Left ventricle myocardium inferior (tissue), 1 donor: Measurements from ENCODE around the gene RANBP17. TPM values are rescaled to one million over a fixed set of nuclear protein-coding genes. Genes with fewer than 3 reads are reported as not detected.

Experiments used
- DNase-seq: peaks from one replicate; pipeline ENCODE4 v3.0.0-alpha.2; 2020
- H3K27ac ChIP-seq: fragments of 200-600 bp; replicated peaks from 2 replicates; pipeline ENCODE4 v1.8.0; 2021
- H3K27me3 ChIP-seq: fragments of 200-600 bp; 2 replicates; pipeline ENCODE4 v1.8.0; 2021; ENCODE audit warnings: low read depth
- H3K36me3 ChIP-seq: fragments of 200-600 bp; 2 replicates; pipeline ENCODE4 v1.8.0; 2021
- H3K4me1 ChIP-seq: fragments of 200-600 bp; 2 replicates; pipeline ENCODE4 v1.8.0; 2021
- H3K4me3 ChIP-seq: fragments of 200-600 bp; 2 replicates; pipeline ENCODE4 v1.8.0; 2021; ENCODE audit warnings: mild to moderate bottlenecking, moderate library complexity
- H3K9me3 ChIP-seq: fragments of 200-600 bp; replicated peaks from 2 replicates; pipeline ENCODE4 v1.8.0; 2021
- intact Hi-C: fragments of 100-400 bp; cut with micrococcal nuclease; formaldehyde crosslinking; loops from one replicate; pipeline ENCODE4 v1.11.0; 2022
- total RNA-seq: library from RNA; stranded (reverse); fragmentation: NEBNext Ultra II Directional; extraction: Animal tissue kit (Norgen Biotek cat#: 25700); gene quantifications from one replicate; pipeline ENCODE4 v1.2.1, GENCODE V29; 2021
- TF ChIP-seq, protein P1 (sequence below): fragments of 200-600 bp; IDR thresholded peaks from 2 replicates; pipeline ENCODE4 v1.8.0; 2021; ENCODE audit warnings: antibody characterized with exemption, mild to moderate bottlenecking, borderline replicate concordance
- donor health status: DM: no; HTN: yes; CAD: no; lungs with severe emphysema.

RANBP17 gene
- total RNA-seq, 1 donor from 2014 or later = 6.5 TPM

DNA sequence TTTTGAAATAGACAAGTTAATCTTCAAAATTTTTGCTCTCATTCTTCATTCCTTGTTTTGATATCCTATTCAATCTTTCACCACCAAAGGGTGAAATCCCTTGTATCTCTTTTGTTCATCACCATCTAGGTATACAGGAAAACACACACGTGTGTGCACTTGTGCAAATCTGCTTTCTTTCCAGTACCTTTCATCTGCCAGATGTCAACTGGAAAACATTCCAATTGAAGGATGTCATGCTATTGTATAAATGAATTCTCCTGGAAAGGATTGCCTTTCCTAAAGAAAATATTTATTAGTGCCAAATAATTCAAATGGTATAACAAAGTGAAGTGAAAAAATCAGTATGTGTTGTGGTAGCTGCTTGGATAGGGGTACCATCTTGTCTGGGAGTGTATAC lies 123.7 kb downstream of the RANBP17 start:
- no peak for DNase-seq
- H3K27ac ChIP-seq = no peak overlapping the region
- no peaks in the 10 kb centered on the region for H3K27me3 ChIP-seq
- no peaks in the 10 kb centered on the region for H3K4me1 ChIP-seq
- TF ChIP-seq, protein P1, sequence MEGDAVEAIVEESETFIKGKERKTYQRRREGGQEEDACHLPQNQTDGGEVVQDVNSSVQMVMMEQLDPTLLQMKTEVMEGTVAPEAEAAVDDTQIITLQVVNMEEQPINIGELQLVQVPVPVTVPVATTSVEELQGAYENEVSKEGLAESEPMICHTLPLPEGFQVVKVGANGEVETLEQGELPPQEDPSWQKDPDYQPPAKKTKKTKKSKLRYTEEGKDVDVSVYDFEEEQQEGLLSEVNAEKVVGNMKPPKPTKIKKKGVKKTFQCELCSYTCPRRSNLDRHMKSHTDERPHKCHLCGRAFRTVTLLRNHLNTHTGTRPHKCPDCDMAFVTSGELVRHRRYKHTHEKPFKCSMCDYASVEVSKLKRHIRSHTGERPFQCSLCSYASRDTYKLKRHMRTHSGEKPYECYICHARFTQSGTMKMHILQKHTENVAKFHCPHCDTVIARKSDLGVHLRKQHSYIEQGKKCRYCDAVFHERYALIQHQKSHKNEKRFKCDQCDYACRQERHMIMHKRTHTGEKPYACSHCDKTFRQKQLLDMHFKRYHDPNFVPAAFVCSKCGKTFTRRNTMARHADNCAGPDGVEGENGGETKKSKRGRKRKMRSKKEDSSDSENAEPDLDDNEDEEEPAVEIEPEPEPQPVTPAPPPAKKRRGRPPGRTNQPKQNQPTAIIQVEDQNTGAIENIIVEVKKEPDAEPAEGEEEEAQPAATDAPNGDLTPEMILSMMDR = no peak
- intact Hi-C loops = no loop called here
- H3K36me3 ChIP-seq = peaks cover 4% of the 10 kb centered on the region
- H3K9me3 ChIP-seq = peaks cover 5% of the 10 kb centered on the region
- H3K4me3 ChIP-seq = no peak overlapping the region

DNA sequence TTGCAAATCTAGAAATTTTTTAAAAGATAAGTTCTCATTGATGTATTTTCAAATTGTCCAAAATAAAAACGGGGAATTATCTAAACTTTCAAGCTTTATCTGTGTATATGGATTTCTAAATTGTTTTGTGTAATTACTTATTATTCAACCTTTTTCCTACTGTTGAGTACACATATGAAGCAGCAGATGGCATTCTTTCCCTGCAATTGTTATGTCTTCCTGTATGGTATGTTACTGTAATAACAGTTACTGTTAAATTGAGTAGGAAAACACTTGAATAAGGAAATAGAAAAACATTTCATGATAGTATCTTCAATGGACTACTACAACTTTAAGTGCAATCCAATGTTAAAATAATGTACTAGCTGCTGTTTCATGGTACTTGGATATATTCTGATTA lies 124.8 kb downstream of the RANBP17 start:
- TF ChIP-seq, protein P1 = peak; percentile 13
- intact Hi-C loops = no loop called here
- Histone ChIP-seq H3K36me3 (no peaks in the 10 kb centered on the region), H3K27ac (no peak overlapping the region), H3K4me3 (no peak overlapping the region), H3K9me3 (no peaks in the 10 kb centered on the region), H3K4me1 (no peaks in the 10 kb centered on the region), H3K27me3 (no peaks in the 10 kb centered on the region)
- no peak for DNase-seq

DNA sequence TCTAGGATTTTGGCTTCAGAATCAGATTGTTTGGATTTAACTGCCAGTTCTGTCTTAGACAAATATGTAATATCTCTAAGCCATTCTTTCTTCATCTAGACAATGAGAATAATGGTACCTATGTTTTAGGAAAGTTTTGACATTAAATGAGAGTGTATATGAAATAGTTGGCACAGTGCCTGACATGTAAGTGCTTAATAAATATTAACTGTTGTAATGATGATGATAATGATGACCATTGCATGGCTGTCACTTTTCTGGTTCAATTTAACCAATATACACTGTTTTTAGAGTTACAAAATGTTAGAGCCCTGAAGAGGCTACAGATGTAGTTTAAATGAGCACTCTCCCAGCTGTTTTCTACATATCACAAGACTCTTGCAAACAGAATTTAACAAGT lies 131.7 kb downstream of the RANBP17 start:
- Histone ChIP-seq H3K36me3 (no peaks in the 10 kb centered on the region), H3K4me3 (no peak overlapping the region), H3K27me3 (no peaks in the 10 kb centered on the region), H3K4me1 (no peaks in the 10 kb centered on the region), H3K9me3 (no peaks in the 10 kb centered on the region), H3K27ac (no peak overlapping the region)
- TF ChIP-seq, protein P1 = no peak
- DNase-seq = no peak
- intact Hi-C loops = no loop called here

DNA sequence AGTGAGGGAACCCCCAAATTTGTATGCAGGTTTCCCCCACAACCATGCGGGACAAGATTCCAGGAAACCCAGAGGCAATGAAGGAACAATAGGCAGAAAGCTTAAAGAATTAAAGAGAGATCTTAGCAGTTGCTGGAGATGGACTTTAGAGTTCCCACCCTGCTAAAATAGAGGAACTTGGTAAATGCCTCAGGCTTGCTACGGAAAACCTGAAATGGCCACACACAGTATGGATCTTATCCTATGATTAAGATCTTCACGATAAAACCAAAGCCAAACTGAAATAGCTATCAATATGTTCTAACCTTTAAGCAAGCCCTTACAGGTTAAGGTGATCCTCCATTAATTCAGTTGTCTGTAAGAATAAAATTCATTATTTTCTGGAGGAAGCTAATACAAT lies 148.3 kb downstream of the RANBP17 start:
- no peaks in the 10 kb centered on the region for H3K4me1 ChIP-seq
- DNase-seq = no peak

DNA sequence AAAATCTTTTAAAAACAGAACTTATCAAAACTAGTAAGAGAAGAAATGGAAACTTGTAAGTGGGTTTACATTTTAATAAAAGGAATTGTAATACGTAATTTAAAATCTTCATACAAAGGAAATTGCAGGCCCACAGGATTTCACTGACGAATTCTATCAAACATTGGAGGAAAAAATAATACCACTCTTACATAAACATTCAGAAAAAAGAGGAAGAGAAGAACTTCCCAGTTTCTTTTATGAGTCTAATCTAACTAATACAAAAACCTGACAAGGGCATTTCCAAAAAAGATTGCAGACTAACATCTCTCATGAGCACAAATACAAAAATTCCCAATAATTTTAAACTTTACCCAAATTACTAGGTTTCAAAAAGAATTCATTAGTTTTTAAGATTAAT lies 149.0 kb downstream of the RANBP17 start:
- Histone ChIP-seq H3K4me3 (no peak overlapping the region), H3K27ac (no peak overlapping the region), H3K27me3 (no peaks in the 10 kb centered on the region), H3K36me3 (no peaks in the 10 kb centered on the region), H3K9me3 (no peaks in the 10 kb centered on the region), H3K4me1 (no peaks in the 10 kb centered on the region)
- no peak for DNase-seq
- intact Hi-C loops = no loop called here
- TF ChIP-seq, protein P1 = no peak

More for the DNA sequence above, 148.3 kb downstream of the RANBP17 start:
- TF ChIP-seq, protein P1 = no peak
- no peaks in the 10 kb centered on the region for H3K27me3 ChIP-seq
- no peaks in the 10 kb centered on the region for H3K36me3 ChIP-seq
- no peak overlapping the region for H3K27ac ChIP-seq
- H3K9me3 ChIP-seq = peaks cover under 1% of the 10 kb centered on the region
- intact Hi-C loops = no loop called here
- no peak overlapping the region for H3K4me3 ChIP-seq

DNA sequence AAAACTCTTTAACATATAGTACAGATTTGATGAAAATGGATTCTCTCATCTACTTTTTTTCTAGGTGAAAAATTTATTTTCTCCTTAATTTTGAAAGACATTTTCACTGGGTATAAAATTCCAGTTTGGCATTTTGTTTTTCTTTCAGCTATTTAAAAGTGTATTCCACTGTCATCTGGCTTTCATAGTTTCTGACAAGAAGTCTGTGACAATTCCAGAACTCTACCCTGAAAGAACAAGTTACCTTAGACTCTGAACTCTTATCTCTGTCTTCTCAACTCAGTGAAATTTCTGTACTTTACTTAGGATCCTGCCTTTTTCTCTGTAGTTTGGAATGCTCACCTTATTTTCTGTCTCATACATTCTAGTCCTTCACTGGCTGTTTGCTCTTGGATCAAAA lies 161.7 kb downstream of the RANBP17 start:
- H3K4me1 ChIP-seq = no peaks in the 10 kb centered on the region
- no peaks in the 10 kb centered on the region for H3K27me3 ChIP-seq
- H3K4me3 ChIP-seq = no peak overlapping the region
- TF ChIP-seq, protein P1 = no peak
- H3K36me3 ChIP-seq = no peaks in the 10 kb centered on the region
- intact Hi-C loops = no loop called here
- H3K27ac ChIP-seq = no peak overlapping the region
- H3K9me3 ChIP-seq = peaks cover 38% of the 10 kb centered on the region
- DNase-seq = no peak
